Left lung (tissue), 10 donors: ENCODE data around the gene ANKIB1. TPM values are rescaled to one million over a fixed set of nuclear protein-coding genes. Genes with fewer than 3 reads are reported as not detected.

Experiments
- ATAC-seq: fragments of 200-7000 bp; cut with Tn5 transposase; one replicate; pipeline ENCODE4 v1.9.1; 2020; ENCODE audit warnings: moderate library complexity
- DNase-seq, 4 donors: peaks; one replicate each; pipeline ENCODE4 v3.0.0-alpha.2; 2013 to 2020
- H3K27ac ChIP-seq, 2 donors: fragments of 200-600 bp; sonication (generic) in 1 of 2; one replicate each; pipeline versions ENCODE4 v1.5.0 to v1.8.0; 2020 to 2021
- H3K27me3 ChIP-seq, 2 donors: fragments of 200-600 bp; sonication (generic) in 1 of 2; one replicate each; pipeline versions ENCODE4 v1.5.0 to v1.8.0; 2020 to 2021
- H3K36me3 ChIP-seq, 2 donors: fragments of 200-600 bp; sonication (generic) in 1 of 2; one replicate each; pipeline versions ENCODE4 v1.5.0 to v1.8.0; 2020 to 2021
- H3K4me1 ChIP-seq, 2 donors: fragments of 200-600 bp; one replicate each; pipeline ENCODE4 v1.8.0; 2021
- H3K4me3 ChIP-seq, 2 donors: fragments of 200-600 bp; sonication (generic) in 1 of 2; one replicate each; pipeline versions ENCODE4 v1.5.0 to v1.8.0; 2020 to 2021; ENCODE audit warnings: mild to moderate bottlenecking in 1 of 2
- H3K9me3 ChIP-seq, 2 donors: fragments of 200-600 bp; sonication (generic) in 1 of 2; one replicate each; pipeline versions ENCODE4 v1.5.0 to v1.8.0; 2020 to 2021
- intact Hi-C, 2 donors: fragments of 100-400 bp; cut with DNase I; formaldehyde crosslinking; loops; one replicate each; pipeline versions ENCODE4 v1.11.2 to v1.14.2; 2022
- polyA plus RNA-seq, 6 donors: library from polyadenylated mRNA; unstranded; fragments of 120-200 nt; gene quantifications; one replicate each; pipeline ENCODE4 v1.2.1, GENCODE V29; 2013; ENCODE audit not compliant: insufficient read length in 6 of 6
- total RNA-seq, 2 donors: library from RNA; stranded (reverse); fragmentation: NEBNext Ultra II Directional; extraction: Animal tissue kit (Norgen Biotek cat#: 25700); gene quantifications; one replicate each; pipeline ENCODE4 v1.2.1, GENCODE V29; 2021
- TF ChIP-seq, protein P1 (sequence below), 2 donors: fragments of 200-600 bp; sonication (generic) in 1 of 2; IDR thresholded peaks; one replicate each; pipeline versions ENCODE4 v1.5.0 to v1.8.0; 2021; ENCODE audit warnings: antibody characterized with exemption in 2 of 2
- donor health status: DM: no; HTN: yes; CAD: no.
- donor health status: DM: no; HTN: no; CAD: no.

ANKIB1 gene
- total and polyA plus RNA-seq, 8 donors = 41.4 to 57.3 (median 46.9) TPM

DNA sequence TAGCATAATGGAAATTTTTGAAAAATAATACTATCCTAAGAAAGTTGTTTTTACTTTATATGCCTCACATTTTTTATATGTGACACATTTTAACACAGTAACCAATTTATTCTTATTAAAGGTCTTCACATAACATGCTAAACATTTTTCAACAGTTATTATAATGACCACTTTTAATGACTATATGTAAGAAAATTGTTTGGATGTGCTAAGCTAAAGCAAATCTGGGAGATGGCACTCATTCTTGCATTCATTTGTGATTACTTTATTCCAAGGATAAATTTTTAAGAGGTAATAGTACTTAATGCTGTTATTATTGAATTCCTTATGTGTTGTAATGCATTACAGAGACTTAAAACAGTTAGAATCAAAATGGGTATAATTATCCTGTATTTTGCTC, 88.1 kb downstream of the ANKIB1 start:
- TF ChIP-seq, protein P1, sequence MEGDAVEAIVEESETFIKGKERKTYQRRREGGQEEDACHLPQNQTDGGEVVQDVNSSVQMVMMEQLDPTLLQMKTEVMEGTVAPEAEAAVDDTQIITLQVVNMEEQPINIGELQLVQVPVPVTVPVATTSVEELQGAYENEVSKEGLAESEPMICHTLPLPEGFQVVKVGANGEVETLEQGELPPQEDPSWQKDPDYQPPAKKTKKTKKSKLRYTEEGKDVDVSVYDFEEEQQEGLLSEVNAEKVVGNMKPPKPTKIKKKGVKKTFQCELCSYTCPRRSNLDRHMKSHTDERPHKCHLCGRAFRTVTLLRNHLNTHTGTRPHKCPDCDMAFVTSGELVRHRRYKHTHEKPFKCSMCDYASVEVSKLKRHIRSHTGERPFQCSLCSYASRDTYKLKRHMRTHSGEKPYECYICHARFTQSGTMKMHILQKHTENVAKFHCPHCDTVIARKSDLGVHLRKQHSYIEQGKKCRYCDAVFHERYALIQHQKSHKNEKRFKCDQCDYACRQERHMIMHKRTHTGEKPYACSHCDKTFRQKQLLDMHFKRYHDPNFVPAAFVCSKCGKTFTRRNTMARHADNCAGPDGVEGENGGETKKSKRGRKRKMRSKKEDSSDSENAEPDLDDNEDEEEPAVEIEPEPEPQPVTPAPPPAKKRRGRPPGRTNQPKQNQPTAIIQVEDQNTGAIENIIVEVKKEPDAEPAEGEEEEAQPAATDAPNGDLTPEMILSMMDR (IDR thresholded peaks at IDR 0.05) = no peak
- Histone ChIP-seq H3K9me3 (peaks cover 6 to 14% of the 10 kb centered on the region in 2 donors), H3K4me3 (no peak overlapping the region), H3K27ac (no peak overlapping the region), H3K27me3 (no peaks in the 10 kb centered on the region), H3K4me1 (no peaks in the 10 kb centered on the region), H3K36me3 (peaks cover 0 to 21% of the 10 kb centered on the region in 2 donors)
- intact Hi-C loops = no loop called here
- ATAC-seq (no peak), DNase-seq (no peak)

DNA sequence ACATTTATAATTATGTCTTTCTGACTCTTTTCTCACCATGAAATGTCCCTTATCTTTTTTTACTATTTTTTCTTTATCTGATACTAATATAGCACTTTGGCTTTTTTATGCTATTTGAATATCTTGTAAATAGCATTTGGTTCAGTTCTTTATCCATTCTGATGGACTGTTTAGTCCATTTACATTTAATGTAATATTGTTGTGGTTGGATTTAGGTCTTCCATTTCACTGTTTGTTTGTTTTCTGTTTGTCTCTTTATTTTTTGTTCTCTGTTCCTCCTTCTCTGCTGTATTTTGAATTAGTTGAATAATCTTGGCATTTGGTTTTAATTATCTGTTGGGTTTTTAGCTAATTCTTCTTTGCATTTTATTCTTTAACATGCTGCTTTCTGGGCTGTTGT, 89.8 kb downstream of the ANKIB1 start:
- intact Hi-C loops = no loop called here
- no peak overlapping the region for H3K4me3 ChIP-seq
- H3K9me3 ChIP-seq = peaks cover 6 to 14% of the 10 kb centered on the region in 2 donors
- TF ChIP-seq, protein P1 (IDR thresholded peaks at IDR 0.05) = no peak
- DNase-seq (no peak), ATAC-seq (no peak)
- H3K4me1 ChIP-seq = no peaks in the 10 kb centered on the region
- peaks cover 0 to 16% of the 10 kb centered on the region in 2 donors for H3K36me3 ChIP-seq
- no peak overlapping the region for H3K27ac ChIP-seq
- H3K27me3 ChIP-seq = no peaks in the 10 kb centered on the region

DNA sequence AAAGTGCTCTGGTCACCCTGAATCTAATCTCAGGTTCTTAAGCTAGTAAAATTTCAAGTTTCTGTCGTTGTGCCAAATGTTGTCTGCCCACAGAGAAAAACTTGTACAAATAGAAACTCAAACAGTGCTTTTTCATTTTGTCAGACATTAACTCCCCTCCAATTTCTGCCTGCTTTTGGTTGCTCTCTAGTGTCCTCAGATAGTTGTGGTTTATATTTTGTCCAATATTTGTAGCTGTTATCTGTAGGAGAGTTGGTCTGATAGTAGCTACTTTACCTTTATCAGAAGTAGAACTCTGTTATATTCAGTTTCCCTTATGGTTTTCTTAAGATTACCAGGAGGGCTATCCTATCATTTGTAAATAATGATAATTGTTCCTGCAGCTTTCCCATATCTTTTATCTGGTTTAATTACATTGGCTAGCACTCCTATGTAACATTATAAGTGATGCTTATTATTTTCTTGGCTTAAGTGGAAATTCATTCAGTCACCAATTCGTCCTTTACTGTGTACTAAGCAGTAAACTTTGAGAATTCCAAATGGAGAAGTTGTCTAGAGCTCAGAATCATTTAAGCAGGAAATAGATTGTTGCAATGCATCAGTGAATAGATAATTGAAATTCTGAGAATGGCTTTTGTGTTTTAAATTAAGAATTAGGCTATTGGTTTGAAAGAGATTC, 91.0 kb downstream of the ANKIB1 start:
- Histone ChIP-seq H3K27ac (no peak overlapping the region), H3K27me3 (no peaks in the 10 kb centered on the region), H3K4me3 (no peak overlapping the region), H3K9me3 (peaks cover 6 to 14% of the 10 kb centered on the region in 2 donors), H3K4me1 (no peaks in the 10 kb centered on the region), H3K36me3 (peaks cover 0 to 16% of the 10 kb centered on the region in 2 donors)
- DNase-seq = no peak
- TF ChIP-seq, protein P1 (IDR thresholded peaks at IDR 0.05) = no peak
- intact Hi-C loops = no loop called here
- ATAC-seq = no peak

DNA sequence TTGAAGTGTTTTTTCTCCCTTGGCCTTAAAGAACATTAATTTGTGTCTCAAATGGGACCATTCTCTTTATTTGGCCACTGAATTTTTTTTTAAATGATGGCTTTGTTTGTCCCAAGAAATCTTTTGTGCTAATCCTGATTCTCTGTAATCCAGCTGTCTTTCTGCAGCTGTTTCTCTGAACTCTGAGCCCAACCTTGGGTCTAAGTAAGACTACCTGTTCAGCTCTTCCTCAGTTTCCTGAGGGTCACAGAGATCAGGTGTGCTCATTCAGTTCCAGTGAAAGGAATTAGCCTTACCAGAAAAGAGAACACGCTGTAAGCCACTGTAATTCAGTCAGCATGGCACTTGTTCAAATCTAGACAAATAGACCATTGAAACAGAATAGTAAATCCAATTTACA, 94.2 kb downstream of the ANKIB1 start:
- H3K9me3 ChIP-seq = peaks cover 6 to 12% of the 10 kb centered on the region in 2 donors
- peaks cover 0 to 13% of the 10 kb centered on the region in 2 donors for H3K36me3 ChIP-seq
- no peaks in the 10 kb centered on the region for H3K4me1 ChIP-seq
- intact Hi-C loops = no loop called here
- no peak for DNase-seq
- ATAC-seq = no peak
- TF ChIP-seq, protein P1 (IDR thresholded peaks at IDR 0.05) = no peak
- no peak overlapping the region for H3K27ac ChIP-seq
- H3K27me3 ChIP-seq = no peaks in the 10 kb centered on the region
- no peak overlapping the region for H3K4me3 ChIP-seq

- DNase-seq (no peak), ATAC-seq (no peak)
- H3K4me3 ChIP-seq = no peak overlapping the region
- intact Hi-C loops = no loop called here
- no peak overlapping the region for H3K27ac ChIP-seq
- no peaks in the 10 kb centered on the region for H3K27me3 ChIP-seq
- TF ChIP-seq, protein P1 (IDR thresholded peaks at IDR 0.05) = no peak
- H3K9me3 ChIP-seq = no peaks in the 10 kb centered on the region
- H3K36me3 ChIP-seq = peaks cover 0 to 18% of the 10 kb centered on the region in 2 donors
- H3K4me1 ChIP-seq = no peaks in the 10 kb centered on the region
Observed at GRCh38 chr7:92343714-92344113, 97.9 kb downstream of the ANKIB1 start.
